GM10266 (cell line): ENCODE measurements around the gene OBSCN.
"Not testable (repeated sequence)": the region's sequence is repeated elsewhere in the genome, so short reads cannot be mapped to it uniquely, and the experiment has no call there.

ENCODE experiments used
- DNase-seq: peaks from one replicate; pipeline ENCODE4 v3.0.0; 2012; ENCODE audit errors: extremely low spot score
- TF ChIP-seq, protein P1 (sequence below): IDR thresholded peaks from 2 replicates; pipeline ENCODE4 v1.5.1; 2012; ENCODE audit warnings: mild to moderate bottlenecking, low read depth; ENCODE audit not compliant: control insufficient read depth, insufficient read depth; ENCODE audit errors: missing control alignments

The OBSCN gene

GRCh38 chr1:228245111-228245510 lies 37.3 kb downstream of the OBSCN start:
- no peak for DNase-seq
- TF ChIP-seq, protein P1, sequence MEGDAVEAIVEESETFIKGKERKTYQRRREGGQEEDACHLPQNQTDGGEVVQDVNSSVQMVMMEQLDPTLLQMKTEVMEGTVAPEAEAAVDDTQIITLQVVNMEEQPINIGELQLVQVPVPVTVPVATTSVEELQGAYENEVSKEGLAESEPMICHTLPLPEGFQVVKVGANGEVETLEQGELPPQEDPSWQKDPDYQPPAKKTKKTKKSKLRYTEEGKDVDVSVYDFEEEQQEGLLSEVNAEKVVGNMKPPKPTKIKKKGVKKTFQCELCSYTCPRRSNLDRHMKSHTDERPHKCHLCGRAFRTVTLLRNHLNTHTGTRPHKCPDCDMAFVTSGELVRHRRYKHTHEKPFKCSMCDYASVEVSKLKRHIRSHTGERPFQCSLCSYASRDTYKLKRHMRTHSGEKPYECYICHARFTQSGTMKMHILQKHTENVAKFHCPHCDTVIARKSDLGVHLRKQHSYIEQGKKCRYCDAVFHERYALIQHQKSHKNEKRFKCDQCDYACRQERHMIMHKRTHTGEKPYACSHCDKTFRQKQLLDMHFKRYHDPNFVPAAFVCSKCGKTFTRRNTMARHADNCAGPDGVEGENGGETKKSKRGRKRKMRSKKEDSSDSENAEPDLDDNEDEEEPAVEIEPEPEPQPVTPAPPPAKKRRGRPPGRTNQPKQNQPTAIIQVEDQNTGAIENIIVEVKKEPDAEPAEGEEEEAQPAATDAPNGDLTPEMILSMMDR: no peak

DNA sequence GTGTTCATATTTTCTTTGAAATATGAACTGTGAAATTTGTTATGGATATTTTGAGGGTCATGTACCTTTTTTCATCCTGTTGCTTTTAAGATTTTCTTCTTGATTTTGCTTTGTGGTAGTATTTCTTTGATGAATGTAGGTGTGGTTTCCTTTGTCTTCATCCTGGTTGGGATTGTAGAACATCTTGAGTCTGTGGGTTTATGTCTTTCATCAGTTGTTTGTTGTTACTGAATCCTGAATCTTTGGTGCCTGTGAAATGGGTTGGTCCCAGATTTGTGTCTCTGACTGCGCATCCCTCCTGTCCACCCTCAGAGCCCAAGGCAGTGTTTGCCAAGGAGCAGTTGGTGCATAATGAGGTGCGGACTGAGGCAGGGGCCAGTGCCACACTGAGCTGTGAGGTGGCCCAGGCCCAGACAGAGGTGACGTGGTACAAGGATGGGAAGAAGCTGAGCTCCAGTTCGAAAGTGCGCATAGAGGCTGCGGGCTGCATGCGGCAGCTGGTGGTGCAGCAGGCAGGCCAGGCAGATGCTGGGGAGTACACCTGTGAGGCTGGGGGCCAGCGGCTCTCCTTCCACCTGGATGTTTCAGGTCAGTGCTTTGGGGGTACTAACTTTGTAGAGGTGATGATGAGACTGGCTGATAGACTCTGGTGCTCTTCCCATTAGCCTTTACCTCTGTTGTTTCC lies 38.5 kb downstream of the OBSCN start:
- no peak for DNase-seq
- TF ChIP-seq, protein P1: no peak

GRCh38 chr1:228249513-228250305 lies 41.9 kb downstream of the OBSCN start:
- TF ChIP-seq, protein P1: no peak
- no peak for DNase-seq

DNA sequence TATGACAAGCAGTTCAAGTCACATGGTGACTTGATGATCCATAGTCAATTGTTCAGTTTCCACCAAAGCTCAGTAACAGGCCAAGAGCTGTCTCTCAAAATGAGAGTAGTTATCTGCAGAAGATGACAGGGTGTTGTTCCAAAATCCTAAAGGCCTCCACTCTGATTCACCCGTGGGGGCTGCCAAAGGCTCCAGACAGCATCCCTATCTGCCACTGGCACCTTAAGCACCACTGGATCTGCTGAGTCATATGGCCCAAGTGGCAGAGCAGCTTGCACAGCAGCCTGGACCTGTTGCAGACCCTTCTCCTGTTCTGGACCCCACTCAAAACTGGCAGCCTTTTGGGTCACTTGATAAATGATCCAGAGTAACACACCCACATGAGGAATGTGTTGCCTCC lies 44.6 kb downstream of the OBSCN start:
- not testable (repeated sequence) for DNase-seq

DNA sequence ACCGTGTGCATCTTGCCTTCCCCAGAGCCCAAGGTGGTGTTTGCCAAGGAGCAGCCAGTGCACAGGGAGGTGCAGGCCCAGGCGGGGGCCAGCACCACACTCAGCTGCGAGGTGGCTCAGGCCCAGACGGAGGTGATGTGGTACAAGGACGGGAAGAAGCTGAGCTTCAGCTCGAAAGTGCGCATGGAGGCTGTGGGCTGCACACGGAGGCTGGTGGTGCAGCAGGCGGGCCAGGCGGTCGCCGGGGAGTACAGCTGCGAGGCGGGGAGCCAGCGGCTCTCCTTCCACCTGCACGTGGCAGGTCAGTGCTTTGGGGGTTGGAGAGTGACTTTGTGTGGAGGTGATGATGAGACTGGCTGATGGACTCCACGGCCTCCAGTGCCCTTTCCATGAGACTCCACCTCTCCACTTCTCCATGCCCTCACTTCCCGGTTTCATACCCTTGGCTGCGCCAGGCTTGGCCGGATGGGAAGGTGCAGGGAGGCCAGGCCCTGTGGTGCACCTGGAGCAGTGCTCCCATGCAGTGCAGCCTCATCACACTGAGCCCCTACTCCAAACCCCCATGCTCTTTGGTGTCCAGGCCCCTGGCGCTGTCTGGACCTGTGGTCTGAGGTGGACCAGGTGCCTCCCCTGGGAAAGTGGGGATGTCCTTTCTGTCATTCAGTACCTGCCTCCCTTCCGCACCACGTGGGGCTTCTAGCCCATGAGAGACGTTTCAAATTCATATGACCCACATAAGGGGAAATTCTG lies 49.0 kb downstream of the OBSCN start:
- TF ChIP-seq, protein P1: no peak
- DNase-seq: no peak

GRCh38 chr1:228258486-228258885 lies 50.6 kb downstream of the OBSCN start:
- no peak for DNase-seq
- TF ChIP-seq, protein P1: no peak

- TF ChIP-seq, protein P1: no peak
- no peak for DNase-seq
Measured at GRCh38 chr1:228259368-228259894, 51.6 kb downstream of the OBSCN start.
